ENCODE measurements around the gene GID4.

- TF ChIP-seq CTCF (IDR thresholded peaks at IDR 0.05) (no peak), POLR2AphosphoS5 (IDR thresholded peaks at IDR 0.05) (no peak)
Observed at GRCh38 chr17:18065546-18065945, 26.3 kb downstream of the GID4 start.
